NAMALWA (cell line): Measurements from ENCODE around the gene TMEM14A.
"Not testable (repeated sequence)": the region's sequence is repeated elsewhere in the genome, so short reads cannot be mapped to it uniquely, and the experiment has no call there.

Experiments used
- DNase-seq: peaks from one replicate; pipeline ENCODE4 v3.0.0-alpha.2; 2015; ENCODE audit warnings: low spot score

The TMEM14A gene

DNA sequence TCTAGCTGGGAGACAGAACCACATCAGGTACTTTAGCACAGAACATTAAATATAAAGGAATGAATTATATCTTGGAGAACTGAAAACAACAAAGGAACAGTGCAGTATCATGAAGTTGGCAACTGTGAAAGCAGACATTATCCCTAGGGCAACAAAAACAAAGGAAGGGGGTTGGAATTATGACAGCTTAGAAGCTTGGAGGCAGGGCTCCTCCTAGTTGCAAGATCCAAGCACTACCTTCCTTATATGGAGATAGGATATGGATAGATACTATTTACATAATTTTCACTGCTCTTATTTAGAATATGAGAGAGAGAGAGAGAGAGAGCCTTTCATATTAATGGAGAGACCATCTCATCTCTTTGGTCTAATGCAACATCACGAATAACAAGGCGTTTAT is 27.0 kb downstream of the TMEM14A start:
- DNase-seq = no peak

DNA sequence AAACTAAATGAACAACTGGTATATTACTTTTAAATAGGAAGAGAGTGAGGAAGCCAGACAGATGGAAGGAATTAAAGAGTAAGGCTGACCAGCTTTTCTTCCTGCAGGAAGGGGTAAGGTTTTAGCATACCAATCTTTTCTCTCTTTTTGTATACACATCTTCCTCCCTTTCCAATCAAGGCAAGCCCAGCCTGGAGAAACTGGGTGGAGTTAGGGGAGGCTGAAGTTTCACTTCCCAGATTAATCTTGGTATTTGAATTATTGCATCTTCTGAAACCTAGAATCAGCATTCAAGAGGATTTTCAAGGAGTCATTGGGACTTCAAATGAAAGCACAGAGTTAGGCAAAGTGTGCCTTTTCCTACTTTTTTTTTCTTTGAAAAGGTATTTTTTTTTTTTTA is 33.1 kb downstream of the TMEM14A start:
- DNase-seq = no peak

DNA sequence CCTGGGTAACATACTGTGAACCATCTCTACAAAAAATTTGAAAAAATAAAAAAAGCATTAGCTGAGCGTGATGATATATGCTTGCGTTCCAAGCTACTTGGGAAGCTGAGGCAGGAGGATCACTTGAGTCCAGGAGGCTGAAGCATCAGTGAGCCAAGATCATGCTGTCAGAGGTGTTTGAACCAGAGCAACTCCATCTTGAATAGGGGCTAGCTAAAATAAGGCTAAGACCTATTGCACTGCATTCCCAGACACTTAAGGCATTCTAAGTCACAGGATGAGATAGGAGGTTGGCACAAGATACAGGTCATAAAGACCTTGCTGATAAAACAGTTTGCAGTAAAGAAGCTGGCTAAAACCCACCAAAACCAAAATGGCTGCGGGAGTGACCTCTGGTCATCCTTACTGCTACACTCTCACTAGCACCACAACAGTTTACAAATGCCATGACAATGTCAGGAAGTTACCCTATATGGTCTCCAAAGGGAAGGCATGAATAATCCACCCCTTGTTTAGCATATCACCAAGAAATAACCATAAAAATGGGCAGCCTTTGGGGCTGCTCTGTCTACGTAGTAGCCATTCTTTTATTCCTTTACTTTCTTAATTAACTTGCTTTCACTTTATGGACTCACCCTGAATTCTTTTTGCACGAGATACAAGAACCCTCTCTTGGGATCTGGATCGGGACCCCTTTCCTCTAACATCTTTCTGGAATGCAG is 34.0 kb downstream of the TMEM14A start:
- DNase-seq = not testable (repeated sequence)

DNA sequence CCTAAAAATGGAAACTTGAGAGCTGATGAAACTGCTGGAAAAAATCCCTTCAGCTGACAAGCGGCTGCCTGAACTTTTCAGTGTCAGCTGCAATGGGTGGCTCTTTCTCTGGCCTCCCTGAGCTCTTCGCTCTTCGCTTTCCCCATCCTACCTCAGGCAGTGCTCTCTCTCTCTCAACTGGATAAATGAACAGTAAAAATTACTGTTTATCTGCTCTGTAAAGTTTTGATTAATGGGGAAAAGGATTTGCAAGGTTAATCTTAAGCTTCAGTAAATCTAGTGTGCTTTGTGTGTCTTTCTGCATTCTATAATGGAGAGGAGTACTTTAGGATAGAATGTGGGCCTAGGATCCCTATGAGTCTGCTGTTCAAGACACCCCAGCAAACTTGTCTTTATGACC is 35.1 kb downstream of the TMEM14A start:
- DNase-seq = no peak

DNA sequence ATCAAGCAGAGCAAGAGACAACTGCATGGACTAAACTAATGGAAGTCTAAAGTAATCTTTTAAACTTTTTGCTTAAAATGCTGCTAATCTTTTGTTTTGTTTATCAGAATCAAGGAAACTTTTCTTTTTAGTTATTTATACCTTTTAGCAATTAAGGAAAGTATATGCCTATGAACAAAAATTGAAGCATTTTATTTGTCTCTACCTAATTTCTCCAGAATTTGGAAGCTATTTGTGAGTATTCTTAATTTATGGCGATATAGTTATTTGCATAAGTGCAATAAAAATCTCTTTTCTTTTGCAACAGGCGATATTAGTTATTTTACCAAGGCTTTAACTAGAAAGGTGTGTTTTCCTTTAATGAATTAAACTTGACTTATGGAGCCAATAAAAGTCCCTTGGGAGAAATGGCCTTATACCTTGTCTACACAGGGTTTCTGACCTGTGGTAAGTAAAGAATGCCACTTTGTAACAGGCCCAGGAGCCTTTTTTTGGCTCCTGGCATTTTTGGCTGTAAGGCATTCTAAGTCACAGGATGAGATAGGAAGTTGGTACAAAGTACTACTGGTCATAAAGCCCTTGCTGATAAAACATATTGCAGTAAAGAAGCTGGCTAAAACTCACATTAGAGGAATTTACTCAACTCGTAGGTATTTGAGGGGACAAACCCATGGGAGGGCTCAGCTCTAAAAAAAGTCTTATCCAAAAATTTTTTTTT is 37.2 kb downstream of the TMEM14A start:
- peak; percentile 11 for DNase-seq

DNA sequence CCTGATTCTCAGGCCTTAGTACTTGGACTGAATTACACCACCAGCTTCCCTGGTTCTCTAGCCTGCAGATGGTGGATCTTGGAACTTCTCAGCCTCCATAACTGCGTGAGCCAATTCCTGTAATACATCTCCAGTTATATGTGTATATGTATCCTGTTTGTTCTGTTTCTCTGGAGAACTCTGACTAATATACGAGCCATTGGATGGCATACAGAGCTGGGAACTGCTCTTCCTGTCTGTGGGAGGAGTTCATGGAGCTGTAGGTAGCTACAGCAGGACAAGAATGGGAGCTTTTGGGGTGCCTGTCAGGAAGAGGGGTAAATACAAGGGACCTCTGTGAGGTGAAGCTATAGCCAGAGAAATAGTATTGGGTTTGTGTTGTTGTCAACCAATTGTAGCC is 41.2 kb downstream of the TMEM14A start:
- DNase-seq = no peak

DNA sequence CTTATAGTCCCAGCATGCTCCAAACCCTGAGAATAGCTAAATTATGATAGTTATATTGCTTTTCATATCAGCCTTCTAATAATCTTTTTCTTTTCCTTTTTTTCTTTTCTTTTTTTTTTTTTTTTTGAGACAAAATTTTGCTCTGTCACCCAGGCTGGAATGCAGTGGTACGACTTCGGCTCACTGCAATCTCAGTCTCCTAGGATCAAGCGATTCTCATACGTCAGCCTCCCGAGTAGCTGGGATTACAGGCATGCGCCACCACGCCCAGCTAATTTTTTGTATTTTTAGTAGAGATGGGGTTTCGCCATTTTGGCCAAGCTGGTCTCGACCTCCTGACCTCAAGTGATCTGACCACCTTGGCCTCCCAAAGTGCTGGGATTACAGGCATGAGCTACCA is 43.8 kb downstream of the TMEM14A start:
- DNase-seq = not testable (repeated sequence)

DNA sequence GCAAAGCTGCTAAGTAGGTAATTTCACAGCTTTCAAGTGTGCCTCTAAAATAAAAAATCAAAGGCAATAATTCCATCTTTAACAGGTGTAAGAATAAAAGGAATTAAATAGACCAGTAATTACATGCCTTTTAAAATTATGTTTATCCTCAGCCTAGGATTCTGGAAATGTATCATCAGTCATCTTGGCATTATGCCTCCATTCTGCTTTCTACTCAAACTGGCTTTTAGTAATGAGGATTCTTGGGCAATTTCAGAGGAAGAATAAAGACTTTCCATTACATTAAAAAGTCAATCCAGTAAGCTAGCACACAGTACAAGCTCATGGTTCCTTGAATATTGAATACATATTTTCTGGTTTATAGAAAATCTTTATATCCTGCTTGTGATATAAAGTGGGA is 47.6 kb downstream of the TMEM14A start:
- no peak for DNase-seq

DNA sequence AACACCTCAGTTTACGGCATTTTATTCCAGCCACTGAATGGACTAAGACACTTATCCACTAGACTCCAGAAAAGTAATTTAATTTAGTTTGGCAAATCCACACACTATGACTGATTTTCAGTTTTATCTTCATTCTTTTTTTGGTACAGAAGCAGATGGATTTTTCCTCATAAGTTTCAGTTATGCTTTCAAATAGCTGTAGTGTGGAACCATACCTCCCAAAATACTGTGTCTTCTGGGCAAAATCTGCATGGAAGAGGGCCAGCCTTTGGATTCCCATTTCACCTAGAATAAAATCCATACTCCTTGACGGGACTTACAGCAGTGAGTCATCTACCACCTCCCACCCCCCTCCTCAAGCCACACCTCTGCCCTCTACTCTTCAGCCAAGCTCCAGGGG is 49.4 kb downstream of the TMEM14A start:
- DNase-seq = no peak

DNA sequence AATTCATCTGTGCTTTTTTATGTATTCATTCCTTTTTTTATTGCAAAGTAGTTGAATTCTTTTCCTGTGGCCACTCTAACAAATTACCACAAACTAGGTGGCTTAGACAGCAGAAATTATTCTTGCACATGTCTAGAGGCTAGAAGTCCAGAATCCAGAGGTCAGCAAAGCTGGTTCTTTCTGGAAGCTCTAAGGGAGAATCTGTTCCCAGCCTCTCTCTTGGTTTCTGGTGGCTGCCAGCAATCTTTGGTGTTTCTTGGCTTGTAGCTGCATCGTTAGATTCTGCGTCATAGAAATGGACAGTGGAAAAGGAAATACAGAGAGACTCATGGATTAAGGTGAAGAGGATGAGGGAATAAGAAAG is 53.1 kb downstream of the TMEM14A start:
- DNase-seq = no peak

DNA sequence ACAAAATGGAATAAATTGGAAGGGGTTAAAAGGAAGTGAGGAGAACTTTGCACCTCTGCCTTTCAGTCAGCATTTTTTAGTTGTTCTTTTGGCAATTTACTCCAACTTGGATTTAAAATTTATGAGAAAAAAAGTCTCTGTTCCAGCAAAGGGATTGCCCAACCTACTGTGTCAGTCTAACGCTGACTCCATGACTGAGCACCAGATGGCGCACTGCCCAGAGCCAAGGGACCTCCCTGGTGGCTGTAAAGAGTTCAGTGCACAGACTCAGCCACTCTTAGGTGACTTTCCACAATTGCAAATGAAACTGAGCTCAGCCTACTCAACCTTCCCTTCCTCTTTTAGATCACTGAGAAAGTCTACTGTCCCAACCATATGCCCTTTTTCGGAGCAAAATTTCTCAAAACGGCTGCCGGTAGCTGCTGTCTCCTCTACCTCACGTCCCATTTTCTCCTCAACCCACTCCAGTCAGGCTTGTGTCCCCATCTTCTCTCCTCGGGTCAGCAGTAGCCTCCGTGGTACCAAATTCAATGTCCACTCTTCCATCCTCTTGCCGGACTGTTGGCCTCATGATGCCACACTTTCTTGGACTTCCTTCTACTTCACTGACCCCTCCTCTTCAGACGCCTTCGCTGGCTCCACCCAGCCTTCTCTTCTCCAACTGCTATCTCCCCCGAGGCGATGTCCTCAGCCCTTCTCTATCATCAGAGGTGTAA is 53.7 kb downstream of the TMEM14A start:
- peak; percentile 83 for DNase-seq

DNA sequence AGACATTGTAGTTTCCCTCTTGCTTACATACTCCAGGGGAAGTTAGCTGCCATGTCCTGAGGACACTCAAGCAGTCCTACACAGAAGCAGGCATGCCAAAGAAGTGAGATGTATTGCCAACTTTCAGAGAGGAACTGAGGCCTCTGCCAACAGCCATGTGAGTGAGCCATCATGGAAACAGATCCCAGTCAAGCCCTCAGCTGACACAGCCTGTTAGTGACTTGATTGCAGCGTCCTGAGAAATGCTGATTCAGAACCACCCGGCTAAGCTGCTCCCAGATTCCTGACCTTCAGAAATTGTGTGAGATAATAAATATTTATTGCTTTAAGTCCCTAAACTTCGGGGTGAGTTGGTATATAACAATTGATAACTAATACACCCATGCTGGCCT is 54.2 kb downstream of the TMEM14A start:
- no peak for DNase-seq

DNA sequence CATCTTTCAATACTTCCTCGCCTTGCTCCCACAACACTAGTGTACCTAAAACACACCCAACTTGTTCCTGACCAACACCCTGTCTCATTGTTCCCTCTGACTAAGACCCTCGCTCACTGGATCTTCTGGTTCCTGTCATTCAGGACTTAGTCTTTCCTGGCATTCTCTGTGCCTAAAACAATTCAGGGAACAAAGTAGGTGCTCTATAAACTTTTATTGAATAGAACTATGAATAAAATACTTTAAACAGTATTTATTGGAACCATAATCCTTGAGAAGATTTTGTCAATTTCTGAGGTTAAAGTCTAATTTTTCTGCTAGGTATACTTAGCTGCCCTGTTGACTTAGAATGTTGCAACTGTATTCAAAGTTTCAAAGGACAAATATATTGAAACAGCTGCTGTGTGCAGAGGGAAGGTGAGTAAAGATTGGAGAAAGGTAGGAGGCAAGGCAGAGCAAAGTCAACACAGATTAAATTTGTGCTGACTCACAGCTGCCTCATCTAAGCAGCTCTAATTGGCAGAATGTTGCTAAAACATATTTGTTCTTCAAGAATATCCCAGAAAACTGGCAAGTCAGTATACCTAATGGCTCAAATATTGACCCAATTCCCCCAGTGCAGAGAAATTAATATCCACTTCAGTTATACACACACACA is 54.8 kb downstream of the TMEM14A start:
- DNase-seq = no peak

DNA sequence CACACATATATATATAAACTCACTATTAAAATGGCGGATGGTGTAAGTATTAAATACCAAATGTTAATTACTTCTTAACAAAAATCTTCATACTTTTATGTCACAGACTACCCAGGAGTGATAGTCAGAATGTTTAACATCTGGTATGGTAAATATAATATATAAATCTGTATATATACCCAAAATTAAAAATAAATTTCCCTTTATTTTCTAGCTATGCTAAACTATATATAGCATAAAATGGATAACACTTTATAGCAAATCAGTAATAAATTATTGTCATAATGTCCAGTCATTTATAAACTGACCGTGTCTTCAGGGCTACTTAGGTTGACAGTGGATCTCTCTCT is 55.3 kb downstream of the TMEM14A start:
- no peak for DNase-seq

DNA sequence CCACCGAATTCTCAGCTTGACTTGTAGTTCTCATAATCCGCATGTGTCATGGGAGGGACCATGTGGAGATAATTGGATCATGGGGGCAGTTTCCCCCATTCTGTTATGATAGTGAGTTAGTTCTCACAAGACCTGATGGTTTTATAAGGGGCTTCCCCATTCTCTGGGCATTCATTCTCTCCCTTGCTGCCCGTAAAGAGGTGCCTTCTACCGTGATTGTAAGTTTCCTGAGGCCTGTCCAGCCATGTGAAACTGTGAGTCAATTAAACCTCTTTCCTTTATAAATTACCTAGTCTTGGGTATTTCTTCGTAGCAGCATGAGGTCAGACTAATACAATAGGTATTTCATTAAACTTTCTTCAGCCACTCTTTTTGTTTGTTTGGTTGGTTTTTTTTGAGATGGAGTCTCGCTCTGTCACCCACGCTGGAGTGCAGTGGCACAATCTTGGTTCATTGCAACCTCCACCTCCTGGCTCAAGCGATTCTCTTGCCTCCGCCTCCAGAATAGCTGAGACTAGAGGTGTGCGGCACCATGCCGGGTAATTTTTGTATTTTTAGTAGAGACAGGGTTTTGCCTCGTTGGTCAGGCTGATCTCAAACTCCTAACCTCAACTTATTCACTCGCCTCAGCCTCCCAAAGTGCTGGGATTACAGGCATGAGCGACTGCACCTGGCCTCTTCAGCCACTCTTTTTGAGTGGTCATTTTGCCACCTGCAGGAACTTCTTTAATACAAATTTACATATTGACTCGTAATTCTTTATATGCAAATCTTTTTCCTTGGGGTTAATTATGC is 56.0 kb downstream of the TMEM14A start:
- DNase-seq = no peak

DNA sequence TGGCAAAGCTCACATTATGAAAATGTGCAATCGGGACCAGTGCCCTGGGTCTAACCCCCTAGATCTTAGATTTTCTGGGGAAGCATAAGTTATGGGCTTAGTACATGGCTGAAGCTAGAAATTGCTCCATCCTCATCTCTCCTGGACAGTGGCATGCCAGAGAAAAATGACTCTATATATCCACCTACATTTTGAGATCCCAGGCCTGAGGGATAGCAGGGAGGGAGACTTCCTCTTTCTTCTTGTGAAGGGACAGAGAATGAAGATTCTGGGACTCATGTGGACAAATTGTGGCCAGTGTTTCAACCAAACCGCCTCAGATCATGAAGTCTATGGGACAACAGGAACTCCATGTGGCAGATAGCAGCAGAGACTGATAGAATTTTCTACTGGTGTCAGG is 57.0 kb downstream of the TMEM14A start:
- no peak for DNase-seq

DNA sequence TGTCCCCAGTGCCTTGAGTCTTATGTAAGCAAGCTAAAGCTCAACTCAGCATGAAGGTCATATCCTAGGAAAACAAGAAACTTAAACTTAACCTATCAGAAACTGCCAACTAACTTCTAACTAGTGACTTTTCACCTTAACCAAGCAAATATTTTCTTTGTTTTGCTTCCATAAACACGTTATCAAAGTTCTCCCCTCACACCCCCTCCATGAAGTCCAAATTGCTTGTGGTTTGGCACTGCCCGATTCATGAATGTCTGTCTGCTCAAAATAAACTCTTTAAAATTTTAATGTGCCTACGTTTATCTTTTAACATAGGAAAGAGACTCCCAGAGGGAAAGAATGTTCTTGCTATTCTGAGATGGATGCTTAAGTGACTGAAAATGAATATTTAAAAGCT is 57.5 kb downstream of the TMEM14A start:
- DNase-seq = no peak

DNA sequence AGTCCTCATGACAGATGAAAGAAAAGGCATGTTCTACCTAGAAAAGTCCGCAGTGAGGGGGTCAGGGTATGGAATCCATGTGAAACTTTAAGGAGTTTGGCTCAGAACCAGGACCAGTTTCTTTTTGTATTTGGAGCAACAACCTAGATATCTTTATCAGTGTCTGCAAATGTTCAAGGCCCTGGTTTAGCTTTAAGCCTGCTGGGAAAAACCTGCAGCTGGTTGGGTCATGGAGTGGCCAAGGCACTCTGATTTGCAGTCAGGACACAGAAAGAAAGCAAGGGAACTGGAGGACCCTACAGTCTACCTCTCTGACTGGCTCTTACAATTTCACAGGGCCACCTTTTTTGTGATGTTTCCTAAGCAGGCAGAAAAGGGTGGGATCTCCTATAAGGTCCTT is 58.7 kb downstream of the TMEM14A start:
- no peak for DNase-seq

DNA sequence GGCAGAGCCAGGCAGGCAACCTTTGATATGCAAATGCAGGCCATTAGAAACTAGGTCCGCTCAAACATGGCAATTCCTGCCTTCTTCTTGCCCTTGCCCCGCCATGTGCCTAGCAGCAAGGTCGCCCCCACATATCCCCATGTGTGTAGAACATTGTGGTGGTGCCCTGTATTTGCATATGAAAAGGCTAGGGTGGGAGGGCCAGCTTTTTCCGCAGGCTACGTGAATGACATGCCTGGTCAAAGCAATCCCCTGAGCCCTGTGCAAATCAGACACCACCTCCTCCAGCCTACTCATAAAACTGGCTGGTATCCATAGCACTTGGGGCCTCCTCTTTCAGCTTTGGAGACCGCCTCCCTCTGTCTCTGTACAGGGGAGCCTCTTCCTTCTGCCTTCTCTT is 60.8 kb downstream of the TMEM14A start:
- no peak for DNase-seq

DNA sequence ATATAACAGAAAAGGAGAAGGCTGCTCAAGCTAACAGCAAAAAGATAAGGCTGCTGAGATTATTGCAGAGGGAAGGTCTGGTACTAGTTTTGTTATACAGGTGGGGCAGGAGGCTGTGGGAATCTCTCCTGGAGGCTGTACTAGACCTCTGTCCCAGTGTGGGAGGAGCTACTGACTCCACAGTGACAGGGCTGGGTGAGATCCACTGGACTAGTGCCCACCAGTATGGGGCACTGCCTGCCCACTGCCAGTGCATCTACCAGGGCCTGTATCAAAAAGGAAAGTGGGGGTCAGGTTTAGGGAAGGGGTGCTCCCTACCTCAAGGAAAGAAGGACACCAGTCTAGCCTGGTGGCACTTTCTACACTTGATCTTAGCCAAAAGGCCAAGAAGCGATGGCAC is 62.3 kb downstream of the TMEM14A start:
- no peak for DNase-seq

DNA sequence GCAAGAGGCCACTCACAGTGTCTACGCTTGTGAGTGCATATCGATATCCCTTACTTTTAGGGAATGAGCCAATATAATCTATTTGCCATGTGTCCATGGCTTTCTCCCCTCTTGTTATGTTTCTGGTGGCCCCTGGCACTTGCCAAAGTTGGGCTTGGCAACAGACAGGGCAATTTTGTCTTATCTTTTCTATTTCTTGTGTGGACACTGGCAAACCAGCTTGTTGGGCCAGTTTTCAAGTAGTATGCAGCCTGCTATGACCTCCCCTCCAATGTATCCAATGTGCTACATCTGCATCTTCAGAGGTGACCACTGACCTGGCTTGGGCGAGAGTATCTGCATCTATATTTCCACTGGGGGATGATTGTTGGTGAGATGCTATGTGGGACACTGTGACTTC is 63.2 kb downstream of the TMEM14A start:
- DNase-seq = no peak

DNA sequence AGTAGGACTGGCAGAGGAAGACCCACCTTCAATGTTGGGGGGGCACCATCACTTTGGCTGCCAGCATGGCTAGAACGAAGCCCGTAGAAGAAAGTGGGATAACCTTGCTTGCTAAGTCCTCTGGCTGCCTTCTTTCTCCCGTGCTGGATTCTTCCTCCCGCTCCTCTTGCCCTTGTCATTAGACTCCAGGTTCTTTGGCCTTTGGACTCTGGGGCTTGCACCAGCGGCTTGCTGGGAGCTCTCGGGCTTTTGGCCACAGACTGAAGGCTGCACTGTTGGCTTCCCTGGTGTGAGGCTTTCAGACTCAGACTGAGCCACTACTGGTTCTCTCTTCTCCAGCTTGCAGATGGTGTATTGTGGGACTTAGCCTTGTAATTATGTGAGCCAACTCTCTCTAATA is 64.2 kb downstream of the TMEM14A start:
- DNase-seq = no peak
